Measurements from ENCODE around the gene IQGAP1.
A peak's percentile ranks its signal among the peaks of the same experiment; 100 is the strongest.

Gene IQGAP1

GRCh38 chr15:90400005-90400758 lies 12.1 kb downstream of the IQGAP1 start:
- Histone ChIP-seq H3K4me3 (replicated peaks; ENCODE audit: low read depth, low read length) (peak overlapping the region; percentile 45), H3K27me3 (replicated peaks; ENCODE audit: control insufficient read depth, insufficient read depth, low read length) (no peaks in the 10 kb centered on the region), H3K36me3 (ENCODE audit: control insufficient read depth, insufficient read depth, low read length) (peaks cover 4% of the 10 kb centered on the region)
- no peak for TF ChIP-seq CTCF (IDR thresholded peaks at IDR 0.05; ENCODE audit: insufficient read depth, low read length, poor library complexity, severe bottlenecking)
- no peak for DNase-seq (ENCODE audit: extremely low read depth, insufficient read length)

DNA sequence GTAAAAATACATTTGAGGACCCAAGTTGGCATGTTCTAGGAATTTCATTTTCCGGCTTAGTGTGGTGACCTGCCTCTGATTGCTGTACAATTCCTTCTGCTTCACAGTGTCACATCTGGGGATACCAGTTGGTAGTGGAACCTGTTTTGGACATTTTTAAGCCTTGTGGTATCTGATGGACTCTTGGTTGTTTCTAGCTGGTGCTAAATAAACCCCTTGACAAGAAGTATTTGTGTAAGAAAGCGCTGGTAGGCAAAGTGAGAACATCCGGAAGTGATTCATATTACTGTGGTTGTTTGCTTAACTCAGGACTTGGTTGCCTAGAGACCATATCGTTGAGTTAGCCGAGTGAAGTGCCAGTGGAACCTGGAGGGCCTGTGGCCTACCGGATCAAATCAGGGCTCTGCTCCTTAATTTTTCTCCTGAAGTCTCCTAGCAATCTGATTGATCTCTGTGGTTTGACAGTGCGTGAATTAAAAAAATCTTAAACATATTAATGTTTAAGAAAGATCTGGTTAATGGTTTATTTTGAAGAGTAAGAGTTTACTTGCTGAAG lies 12.8 kb downstream of the IQGAP1 start:
- DNase-seq (ENCODE audit: extremely low read depth, insufficient read length), result peak; percentile 41
- peak overlapping the region; percentile 45 for H3K4me3 ChIP-seq (replicated peaks; ENCODE audit: low read depth, low read length)

GRCh38 chr15:90401495-90401894 lies 13.5 kb downstream of the IQGAP1 start:
- no peak for TF ChIP-seq CTCF (IDR thresholded peaks at IDR 0.05; ENCODE audit: insufficient read depth, low read length, poor library complexity, severe bottlenecking)
- no peak for DNase-seq (ENCODE audit: extremely low read depth, insufficient read length)
- no peaks in the 10 kb centered on the region for H3K27me3 ChIP-seq (replicated peaks; ENCODE audit: control insufficient read depth, insufficient read depth, low read length)
- no peak overlapping the region for H3K4me3 ChIP-seq (replicated peaks; ENCODE audit: low read depth, low read length)
- no peaks in the 10 kb centered on the region for H3K36me3 ChIP-seq (ENCODE audit: control insufficient read depth, insufficient read depth, low read length)

More for the DNA sequence above, 12.8 kb downstream of the IQGAP1 start:
- TF ChIP-seq CTCF (IDR thresholded peaks at IDR 0.05; ENCODE audit: insufficient read depth, low read length, poor library complexity, severe bottlenecking), result no peak
- Histone ChIP-seq H3K27me3 (replicated peaks; ENCODE audit: control insufficient read depth, insufficient read depth, low read length) (no peaks in the 10 kb centered on the region), H3K36me3 (ENCODE audit: control insufficient read depth, insufficient read depth, low read length) (peaks cover 2% of the 10 kb centered on the region)

DNA sequence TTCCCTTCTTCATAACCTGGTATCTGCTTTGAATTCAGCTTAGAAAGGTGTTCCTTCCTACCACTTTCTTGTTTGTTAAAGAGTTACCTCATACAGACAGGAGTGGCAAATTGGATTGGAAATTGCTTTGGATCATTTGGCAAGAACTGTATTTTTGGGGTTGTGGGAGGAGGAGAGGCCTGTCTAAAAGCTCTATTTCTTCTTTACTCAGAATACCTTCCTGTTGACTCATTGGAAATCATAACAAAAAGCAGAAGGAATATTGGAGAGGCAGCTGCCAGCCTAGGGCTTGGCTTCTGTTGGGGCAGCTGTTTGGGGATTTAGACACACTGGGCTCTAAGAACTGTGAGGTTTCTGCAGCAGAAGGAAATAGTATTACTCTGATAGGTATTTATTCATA lies 14.2 kb downstream of the IQGAP1 start:
- Histone ChIP-seq H3K4me3 (replicated peaks; ENCODE audit: low read depth, low read length) (no peak overlapping the region), H3K27me3 (replicated peaks; ENCODE audit: control insufficient read depth, insufficient read depth, low read length) (no peaks in the 10 kb centered on the region), H3K36me3 (ENCODE audit: control insufficient read depth, insufficient read depth, low read length) (no peaks in the 10 kb centered on the region)
- no peak for DNase-seq (ENCODE audit: extremely low read depth, insufficient read length)
- TF ChIP-seq CTCF (IDR thresholded peaks at IDR 0.05; ENCODE audit: insufficient read depth, low read length, poor library complexity, severe bottlenecking), result no peak

DNA sequence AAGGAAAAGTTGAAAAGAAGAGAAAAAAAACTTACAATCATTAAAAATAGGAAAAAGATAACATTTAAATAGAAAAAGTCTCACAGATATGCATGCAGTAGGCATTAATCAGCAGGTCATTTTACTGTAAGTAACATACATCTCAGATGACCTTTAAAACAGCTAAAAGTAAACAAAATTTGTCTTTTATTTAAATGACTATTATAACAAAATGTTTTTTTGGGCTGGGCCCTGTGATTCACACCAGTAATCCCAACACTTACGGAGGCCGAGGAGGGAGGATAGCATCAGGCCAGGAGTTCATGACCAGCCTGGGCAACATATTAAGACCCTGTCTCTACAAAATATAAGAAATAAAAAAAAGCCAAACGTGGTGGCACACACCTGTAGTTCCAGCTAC lies 14.7 kb downstream of the IQGAP1 start:
- Histone ChIP-seq H3K36me3 (ENCODE audit: control insufficient read depth, insufficient read depth, low read length) (no peaks in the 10 kb centered on the region), H3K4me3 (replicated peaks; ENCODE audit: low read depth, low read length) (no peak overlapping the region), H3K27me3 (replicated peaks; ENCODE audit: control insufficient read depth, insufficient read depth, low read length) (no peaks in the 10 kb centered on the region)
- DNase-seq (ENCODE audit: extremely low read depth, insufficient read length), result no peak
- TF ChIP-seq CTCF (IDR thresholded peaks at IDR 0.05; ENCODE audit: insufficient read depth, low read length, poor library complexity, severe bottlenecking), result no peak
